PC-3 (cell line): ENCODE data around the gene CCSER1. TPM values are rescaled to one million over a fixed set of nuclear protein-coding genes. Genes with fewer than 3 reads are reported as not detected.

Experiments used
- ATAC-seq: fragments of 200-7000 bp; cut with Tn5 transposase; 2 replicates; pipeline ENCODE4 v1.9.1; 2020; ENCODE audit warnings: mild to moderate bottlenecking, moderate library complexity
- BruUV-seq: library from RNA; stranded (reverse); fragments of 400-500 nt; replicated peaks from 2 replicates; lab custom pipeline; 2021; lab: Mats Ljungman, UMichigan
- CTCF ChIA-PET: fragments of 300-600 bp; sonication (Branson Sonifier 250); formaldehyde crosslinking; loops from one replicate; lab custom pipeline; 2022; ENCODE audit warnings: antibody characterized with exemption; lab: Charles Lee
- POLR2A ChIA-PET: fragments of 300-600 bp; sonication (Branson Sonifier 250); formaldehyde crosslinking; loops from one replicate; lab custom pipeline; 2022; ENCODE audit warnings: antibody characterized with exemption; ENCODE audit not compliant: unreplicated experiment; lab: Charles Lee
- DNase-seq: peaks from one replicate; pipeline ENCODE4 v3.0.0-alpha.2; 2015
- H2AFZ ChIP-seq: fragments of 300-600 bp; sonication (generic); 2 replicates; pipeline ENCODE4 v1.6.0; 2016; ENCODE audit warnings: antibody characterized with exemption, low read length
- H3F3A ChIP-seq: fragments of 300-600 bp; sonication (generic); one replicate; pipeline ENCODE4 v1.6.0; 2017; ENCODE audit warnings: antibody characterized with exemption, low read length, control low read depth, mild to moderate bottlenecking; ENCODE audit not compliant: unreplicated experiment
- H3K27ac ChIP-seq: fragments of 300-600 bp; sonication (generic); 2 replicates; pipeline ENCODE4 v1.5.1; 2016; ENCODE audit warnings: mild to moderate bottlenecking, low read length
- H3K27me3 ChIP-seq: fragments of 300-600 bp; sonication (generic); 2 replicates; pipeline ENCODE4 v1.6.1; 2016; ENCODE audit warnings: low read length, mixed read lengths
- H3K36me3 ChIP-seq: fragments of 300-600 bp; sonication (generic); 2 replicates; pipeline ENCODE4 v1.6.1; 2016; ENCODE audit warnings: low read depth, mixed run types, low read length, mixed read lengths
- H3K4me1 ChIP-seq: fragments of 300-600 bp; sonication (generic); 2 replicates; pipeline ENCODE4 v1.5.1; 2016; ENCODE audit warnings: low read length; ENCODE audit not compliant: insufficient read depth
- H3K4me2 ChIP-seq: fragments of 300-600 bp; sonication (generic); 2 replicates; pipeline ENCODE4 v1.6.0; 2016; ENCODE audit warnings: low read length
- H3K4me3 ChIP-seq: fragments of 300-600 bp; sonication (generic); 2 replicates; pipeline ENCODE4 v1.5.1; 2016; ENCODE audit warnings: mild to moderate bottlenecking, low read length, mixed read lengths
- H3K79me2 ChIP-seq: fragments of 300-600 bp; sonication (generic); 2 replicates; pipeline ENCODE4 v1.6.1; 2017; ENCODE audit warnings: low read length, mixed read lengths
- H3K9ac ChIP-seq: fragments of 300-600 bp; sonication (generic); 2 replicates; pipeline ENCODE4 v1.6.0; 2016; ENCODE audit warnings: mild to moderate bottlenecking, low read length
- H3K9me2 ChIP-seq: fragments of 300-600 bp; sonication (generic); replicated peaks from 2 replicates; pipeline ENCODE4 v1.6.1; 2016; ENCODE audit warnings: mixed run types, low read length, mixed read lengths
- H3K9me3 ChIP-seq: fragments of 300-600 bp; sonication (generic); 2 replicates; pipeline ENCODE4 v1.6.1; 2016; ENCODE audit warnings: low read length, mixed read lengths
- H4K20me1 ChIP-seq: fragments of 300-600 bp; sonication (generic); 2 replicates; pipeline ENCODE4 v1.6.1; 2016; ENCODE audit warnings: low read length, mixed read lengths
- EZH2 ChIP-seq: fragments of 300-600 bp; sonication (generic); IDR thresholded peaks from one replicate; pipeline ENCODE4 v1.6.1; 2017; ENCODE audit warnings: antibody characterized with exemption, mild to moderate bottlenecking, low read length; ENCODE audit not compliant: unreplicated experiment
- EZH2phosphoT487 ChIP-seq: fragments of 300-600 bp; sonication (generic); IDR thresholded peaks from 2 replicates; pipeline ENCODE4 v1.6.1; 2018; ENCODE audit warnings: mild to moderate bottlenecking, antibody characterized with exemption, low read length, borderline replicate concordance
- intact Hi-C: fragments of 100-400 bp; cut with micrococcal nuclease; formaldehyde crosslinking; loops from 2 replicates; pipeline ENCODE4 v1.9.0; 2023
- total RNA-seq: library from RNA; depleted of rRNA; stranded (reverse); fragments of >200 nt; gene quantifications from 2 replicates; pipeline ENCODE4 v1.2.3, GENCODE V29; 2014
- TF ChIP-seq, protein P1 (sequence below): fragments of 300-600 bp; sonication (generic); conservative IDR thresholded peaks from 2 replicates; pipeline ENCODE4 v1.5.1; 2017; ENCODE audit warnings: antibody characterized with exemption, low read depth, mild to moderate bottlenecking, low read length

The CCSER1 gene
- total RNA-seq, 1 experiment from 2014 or later, result 6.0 TPM

DNA sequence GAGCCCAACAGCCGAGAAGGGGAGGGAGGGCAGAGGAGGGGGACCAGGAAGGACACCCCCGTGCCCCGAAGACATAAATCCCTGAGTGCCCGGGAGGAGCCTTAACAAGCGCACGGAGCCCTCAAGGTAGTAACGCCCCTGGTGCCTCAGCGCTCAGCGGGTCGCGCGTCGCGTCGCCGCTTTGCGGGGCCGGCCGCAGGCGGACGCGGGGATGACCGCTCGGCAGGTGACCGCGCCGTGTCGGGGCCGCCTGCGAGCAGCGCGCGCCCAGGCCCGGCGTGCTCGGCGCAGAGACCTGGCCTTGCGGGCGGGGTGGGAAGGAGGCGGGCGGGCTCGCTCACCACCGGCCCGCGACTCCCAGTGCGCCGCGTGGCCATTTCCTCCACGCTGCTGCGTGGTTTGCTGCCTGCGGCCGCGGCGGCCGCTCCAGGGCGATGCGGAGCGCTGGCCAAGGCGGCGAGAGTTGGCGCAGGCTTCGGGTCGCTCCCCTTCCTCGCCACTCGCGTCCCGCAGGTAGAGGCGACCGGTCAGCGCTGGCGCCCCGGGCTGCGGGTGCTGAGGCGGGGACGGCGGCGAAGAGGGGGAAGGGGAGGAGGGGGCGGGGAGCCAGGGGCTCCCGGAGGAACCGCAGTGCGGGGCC, 632 bp downstream of the CCSER1 start:
- H3K9me2 ChIP-seq, result no peaks in the 10 kb centered on the region
- peaks cover 6% of the 10 kb centered on the region for H3K79me2 ChIP-seq
- no peaks in the 10 kb centered on the region for H3K9me3 ChIP-seq
- DNase-seq (peak; percentile 25), ATAC-seq (peak; percentile 48)
- intact Hi-C loops, result loop anchor here (2.0 to 5.0 kb wide), 3 partner anchors 47 to 165 kb away; no protein-coding TSS in a partner anchor
- H3K36me3 ChIP-seq, result no peaks in the 10 kb centered on the region
- H2AFZ ChIP-seq, result peak overlapping the region; percentile 84
- POLR2A ChIA-PET, result no interaction called here
- no peaks in the 10 kb centered on the region for H3F3A ChIP-seq
- H4K20me1 ChIP-seq, result no peaks in the 10 kb centered on the region
- peaks cover 32% of the 10 kb centered on the region; the same call in 1 of the 2 replicates for H3K27me3 ChIP-seq
- peak overlapping the region; percentile 58 for H3K9ac ChIP-seq
- no peak for TF ChIP-seq EZH2phosphoT487
- TF ChIP-seq EZH2, result no peak
- peaks cover 5% of the 10 kb centered on the region for H3K4me1 ChIP-seq
- 0 out of 2 replicates have a peak overlapping the region, but pooled peaks have one; percentile 12 for H3K27ac ChIP-seq
- CTCF ChIA-PET, result no interaction called here
- H3K4me3 ChIP-seq, result peak overlapping the region; percentile 76
- peak overlapping the region; percentile 95 for H3K4me2 ChIP-seq
- no TSS peak for BruUV-seq

DNA sequence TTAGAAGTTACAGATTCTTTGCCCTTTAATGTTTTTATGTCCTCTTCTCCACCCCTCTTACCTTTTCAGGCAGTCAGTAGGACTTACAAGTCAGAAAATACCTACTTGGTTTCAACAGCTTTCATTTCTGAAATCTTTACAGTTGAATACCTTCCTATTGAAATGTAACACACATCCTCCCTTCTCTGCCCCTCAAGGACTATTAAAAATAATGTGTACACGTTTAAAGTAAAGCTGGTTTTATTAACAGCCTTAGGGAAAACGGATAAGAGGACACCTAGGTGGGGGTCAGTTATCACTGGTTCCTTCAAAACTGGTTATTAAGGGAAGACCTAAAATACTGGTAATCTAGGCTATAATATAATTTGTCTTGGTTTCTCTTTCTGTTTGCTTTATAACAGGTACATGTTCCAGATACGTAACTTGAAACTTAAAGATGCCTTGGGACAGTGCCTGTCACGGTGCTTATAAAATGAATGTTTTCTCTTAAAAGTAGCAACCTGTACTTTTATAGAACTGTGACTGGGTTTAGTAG, 1.8 kb downstream of the CCSER1 start:
- peaks cover 5% of the 10 kb centered on the region for H3K4me1 ChIP-seq
- H3K9ac ChIP-seq, result peak overlapping the region; percentile 58; the same call in 1 of the 2 replicates
- intact Hi-C loops, result loop anchor here (2.0 to 5.0 kb wide), 2 partner anchors 46 to 102 kb away; no protein-coding TSS in a partner anchor
- CTCF ChIA-PET, result interaction anchor here (0.6 kb wide), 1 partner anchor 54 kb away, joined by 4 read pairs; no protein-coding TSS in a partner anchor
- H3K27ac ChIP-seq, result no peak overlapping the region
- H3K27me3 ChIP-seq, result peaks cover 32% of the 10 kb centered on the region; the same call in 1 of the 2 replicates
- peak overlapping the region; percentile 95 for H3K4me2 ChIP-seq
- TSS peak; percentile 70 for BruUV-seq
- H2AFZ ChIP-seq, result peak overlapping the region; percentile 84
- H4K20me1 ChIP-seq, result no peaks in the 10 kb centered on the region
- no peaks in the 10 kb centered on the region for H3K9me3 ChIP-seq
- no peaks in the 10 kb centered on the region for H3K36me3 ChIP-seq
- TF ChIP-seq, protein P1, sequence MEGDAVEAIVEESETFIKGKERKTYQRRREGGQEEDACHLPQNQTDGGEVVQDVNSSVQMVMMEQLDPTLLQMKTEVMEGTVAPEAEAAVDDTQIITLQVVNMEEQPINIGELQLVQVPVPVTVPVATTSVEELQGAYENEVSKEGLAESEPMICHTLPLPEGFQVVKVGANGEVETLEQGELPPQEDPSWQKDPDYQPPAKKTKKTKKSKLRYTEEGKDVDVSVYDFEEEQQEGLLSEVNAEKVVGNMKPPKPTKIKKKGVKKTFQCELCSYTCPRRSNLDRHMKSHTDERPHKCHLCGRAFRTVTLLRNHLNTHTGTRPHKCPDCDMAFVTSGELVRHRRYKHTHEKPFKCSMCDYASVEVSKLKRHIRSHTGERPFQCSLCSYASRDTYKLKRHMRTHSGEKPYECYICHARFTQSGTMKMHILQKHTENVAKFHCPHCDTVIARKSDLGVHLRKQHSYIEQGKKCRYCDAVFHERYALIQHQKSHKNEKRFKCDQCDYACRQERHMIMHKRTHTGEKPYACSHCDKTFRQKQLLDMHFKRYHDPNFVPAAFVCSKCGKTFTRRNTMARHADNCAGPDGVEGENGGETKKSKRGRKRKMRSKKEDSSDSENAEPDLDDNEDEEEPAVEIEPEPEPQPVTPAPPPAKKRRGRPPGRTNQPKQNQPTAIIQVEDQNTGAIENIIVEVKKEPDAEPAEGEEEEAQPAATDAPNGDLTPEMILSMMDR, result no peak
- TF ChIP-seq EZH2 (no peak), EZH2phosphoT487 (no peak)
- peak overlapping the region; percentile 76 for H3K4me3 ChIP-seq
- H3K79me2 ChIP-seq, result peaks cover 6% of the 10 kb centered on the region
- POLR2A ChIA-PET, result interaction anchor here (0.6 kb wide), 2 partner anchors 95 to 131 kb away, joined by 3 to 4 read pairs; no protein-coding TSS in a partner anchor
- ATAC-seq (no peak), DNase-seq (peak; percentile 28)
- no peaks in the 10 kb centered on the region for H3F3A ChIP-seq
- no peaks in the 10 kb centered on the region for H3K9me2 ChIP-seq

DNA sequence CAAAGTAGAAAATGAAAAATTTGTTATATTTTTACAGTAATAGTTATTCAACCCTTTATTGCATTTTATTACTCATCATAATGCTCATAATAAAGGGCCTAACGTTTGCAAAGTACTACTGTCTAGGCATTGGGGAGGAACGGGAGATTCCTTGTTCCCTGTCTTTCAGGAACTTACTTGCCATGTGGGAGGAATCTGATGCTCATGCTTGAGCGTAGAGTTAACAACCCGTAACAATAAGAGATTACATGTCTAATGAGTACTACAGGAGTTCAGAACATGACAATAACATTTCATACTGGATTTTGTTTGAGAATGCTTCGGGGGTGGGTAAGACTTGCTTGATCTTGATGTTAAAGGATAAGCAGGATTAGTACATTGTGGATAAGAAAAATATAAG, 2.9 kb downstream of the CCSER1 start:
- Histone ChIP-seq H3F3A (no peaks in the 10 kb centered on the region), H3K79me2 (peaks cover 6% of the 10 kb centered on the region), H3K4me2 (peak overlapping the region; percentile 13; the same call in 1 of the 2 replicates), H3K4me1 (peaks cover 5% of the 10 kb centered on the region), H3K9ac (no peak overlapping the region), H3K9me3 (no peaks in the 10 kb centered on the region), H3K27ac (no peak overlapping the region), H2AFZ (no peak overlapping the region), H3K27me3 (peaks cover 32% of the 10 kb centered on the region; the same call in 1 of the 2 replicates), H3K9me2 (no peaks in the 10 kb centered on the region), H4K20me1 (no peaks in the 10 kb centered on the region), H3K36me3 (no peaks in the 10 kb centered on the region), H3K4me3 (no peak overlapping the region)
- no TSS peak for BruUV-seq
- POLR2A ChIA-PET, result no interaction called here
- no peak for ATAC-seq
- no peak for DNase-seq
- intact Hi-C loops, result no loop called here
- TF ChIP-seq EZH2 (no peak), EZH2phosphoT487 (no peak)
- TF ChIP-seq, protein P1, result no peak
- CTCF ChIA-PET, result no interaction called here
